ENCODE results near the gene STK32B. TPM values are rescaled to one million over a fixed set of nuclear protein-coding genes. Genes with fewer than 3 reads are reported as not detected.

Gene STK32B
- total RNA-seq, 1 experiment from 2014 or later: not detected

GRCh38 chr4:5446595-5447226 lies 395.4 kb downstream of the STK32B start:
- intact Hi-C loops (cut with micrococcal nuclease; ENCODE audit: unreplicated experiment): no loop called here
- no TSS peak for BruUV-seq (replicated peaks)
- CTCF ChIA-PET: interaction anchor here (0.7 kb wide), 1 partner anchor 17 kb away, joined by 3 read pairs; no protein-coding TSS in a partner anchor
- Mint-ChIP-seq H3K4me3 (ENCODE audit: low read depth, unreplicated experiment) (no peak overlapping the region), H3K27me3 (ENCODE audit: unreplicated experiment) (no peaks in the 10 kb centered on the region), H3K36me3 (ENCODE audit: insufficient read depth, unreplicated experiment) (no peaks in the 10 kb centered on the region), H3K4me1 (ENCODE audit: low read depth, unreplicated experiment) (no peaks in the 10 kb centered on the region), H3K9me3 (ENCODE audit: low read depth, unreplicated experiment) (peaks cover 5% of the 10 kb centered on the region), H3K27ac (ENCODE audit: unreplicated experiment) (no peak overlapping the region)
- TF ChIP-seq CTCF (IDR thresholded peaks at IDR 0.05; ENCODE audit: unreplicated experiment): no peak
- no peak for DNase-seq

DNA sequence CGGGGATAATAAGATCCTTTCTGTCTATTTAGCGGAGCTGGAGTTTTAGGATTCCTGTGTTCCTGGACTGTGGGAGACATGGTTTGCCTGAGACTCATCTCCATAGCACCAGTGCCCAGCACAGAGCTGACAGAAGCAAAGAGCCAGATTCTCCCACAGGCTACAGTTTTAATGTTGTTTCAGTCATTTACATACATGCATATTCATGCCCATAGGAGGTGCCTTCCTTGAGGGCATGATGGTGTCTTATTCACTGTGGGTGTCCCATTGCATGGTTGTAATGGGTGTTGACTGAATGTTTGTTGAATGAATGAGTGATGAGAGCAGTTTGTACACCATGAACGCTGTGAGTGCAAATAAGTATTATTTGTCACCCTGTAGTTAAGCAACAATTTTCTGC lies 396.5 kb downstream of the STK32B start:
- BruUV-seq (replicated peaks): no TSS peak
- H3K36me3 Mint-ChIP-seq (ENCODE audit: insufficient read depth, unreplicated experiment): no peaks in the 10 kb centered on the region
- no peaks in the 10 kb centered on the region for H3K27me3 Mint-ChIP-seq (ENCODE audit: unreplicated experiment)
- intact Hi-C loops (cut with micrococcal nuclease; ENCODE audit: unreplicated experiment): no loop called here
- no peak overlapping the region for H3K4me3 Mint-ChIP-seq (ENCODE audit: low read depth, unreplicated experiment)
- CTCF ChIA-PET: no interaction called here
- DNase-seq: no peak
- H3K9me3 Mint-ChIP-seq (ENCODE audit: low read depth, unreplicated experiment): peaks cover 8% of the 10 kb centered on the region
- TF ChIP-seq CTCF (IDR thresholded peaks at IDR 0.05; ENCODE audit: unreplicated experiment): no peak
- H3K27ac Mint-ChIP-seq (ENCODE audit: unreplicated experiment): no peak overlapping the region
- H3K4me1 Mint-ChIP-seq (ENCODE audit: low read depth, unreplicated experiment): no peaks in the 10 kb centered on the region

- intact Hi-C loops (cut with micrococcal nuclease; ENCODE audit: unreplicated experiment): no loop called here
- H3K4me3 Mint-ChIP-seq (ENCODE audit: low read depth, unreplicated experiment): no peak overlapping the region
- H3K27me3 Mint-ChIP-seq (ENCODE audit: unreplicated experiment): no peaks in the 10 kb centered on the region
- no peak overlapping the region for H3K27ac Mint-ChIP-seq (ENCODE audit: unreplicated experiment)
- BruUV-seq (replicated peaks): no TSS peak
- CTCF ChIA-PET: no interaction called here
- H3K36me3 Mint-ChIP-seq (ENCODE audit: insufficient read depth, unreplicated experiment): no peaks in the 10 kb centered on the region
- H3K4me1 Mint-ChIP-seq (ENCODE audit: low read depth, unreplicated experiment): no peaks in the 10 kb centered on the region
- no peak for DNase-seq
- H3K9me3 Mint-ChIP-seq (ENCODE audit: low read depth, unreplicated experiment): peaks cover 10% of the 10 kb centered on the region
- TF ChIP-seq CTCF (IDR thresholded peaks at IDR 0.05; ENCODE audit: unreplicated experiment): no peak
Measured at GRCh38 chr4:5448221-5448620, 396.9 kb downstream of the STK32B start.

GRCh38 chr4:5451243-5451642 lies 400.0 kb downstream of the STK32B start:
- no peak for TF ChIP-seq CTCF (IDR thresholded peaks at IDR 0.05; ENCODE audit: unreplicated experiment)
- DNase-seq: no peak
- CTCF ChIA-PET: no interaction called here
- no TSS peak for BruUV-seq (replicated peaks)
- Mint-ChIP-seq H3K27ac (ENCODE audit: unreplicated experiment) (no peak overlapping the region), H3K27me3 (ENCODE audit: unreplicated experiment) (no peaks in the 10 kb centered on the region), H3K4me3 (ENCODE audit: low read depth, unreplicated experiment) (no peak overlapping the region), H3K9me3 (ENCODE audit: low read depth, unreplicated experiment) (peaks cover 9% of the 10 kb centered on the region), H3K36me3 (ENCODE audit: insufficient read depth, unreplicated experiment) (no peaks in the 10 kb centered on the region), H3K4me1 (ENCODE audit: low read depth, unreplicated experiment) (no peaks in the 10 kb centered on the region)
- intact Hi-C loops (cut with micrococcal nuclease; ENCODE audit: unreplicated experiment): no loop called here
